BLaER1 (cell line): ENCODE results near the gene DPYSL5.

ENCODE experiments used
- H3K27ac ChIP-seq: shearing (Covaris generic); formaldehyde crosslinking; 2 replicates; pipeline ENCODE4 v1.8.1; 2022
- H3K27me3 ChIP-seq: shearing (Covaris generic); formaldehyde crosslinking; 2 replicates; pipeline ENCODE4 v1.8.1; 2022
- H3K36me3 ChIP-seq: shearing (Covaris generic); formaldehyde crosslinking; 2 replicates; pipeline ENCODE4 v1.8.1; 2022
- H3K4me1 ChIP-seq: shearing (Covaris generic); formaldehyde crosslinking; 2 replicates; pipeline ENCODE4 v1.8.1; 2022
- H3K4me2 ChIP-seq: shearing (Covaris generic); formaldehyde crosslinking; 2 replicates; pipeline ENCODE4 v1.8.1; 2022
- H3K4me3 ChIP-seq: shearing (Covaris generic); formaldehyde crosslinking; 2 replicates; pipeline ENCODE4 v1.8.1; 2022
- H3K9ac ChIP-seq: shearing (Covaris generic); formaldehyde crosslinking; 2 replicates; pipeline ENCODE4 v1.8.1; 2022
- H3K9me3 ChIP-seq: shearing (Covaris generic); formaldehyde crosslinking; 2 replicates; pipeline ENCODE4 v1.8.1; 2022
- H4K20me1 ChIP-seq: shearing (Covaris generic); formaldehyde crosslinking; 2 replicates; pipeline ENCODE4 v1.8.1; 2022
- Cebpa-rat ChIP-seq: shearing (Covaris generic); IDR thresholded peaks from 2 replicates; pipeline ENCODE4 v1.8.1; 2022

Gene DPYSL5

GRCh38 chr2:26998323-26998722 is 150.4 kb downstream of the DPYSL5 start:
- H3K4me1 ChIP-seq = no peaks in the 10 kb centered on the region
- no peak overlapping the region for H3K4me2 ChIP-seq
- no peaks in the 10 kb centered on the region for H3K36me3 ChIP-seq
- H3K4me3 ChIP-seq = no peak overlapping the region
- no peaks in the 10 kb centered on the region for H3K9me3 ChIP-seq
- H3K27ac ChIP-seq = no peak overlapping the region
- no peaks in the 10 kb centered on the region for H3K27me3 ChIP-seq
- no peak overlapping the region for H3K9ac ChIP-seq
- H4K20me1 ChIP-seq = no peaks in the 10 kb centered on the region
- no peak for TF ChIP-seq Cebpa-rat
